ENCODE results near the gene USP12. TPM values are rescaled to one million over a fixed set of nuclear protein-coding genes. Genes with fewer than 3 reads are reported as not detected.

The USP12 gene
- total and polyA plus RNA-seq, 4 donors: 5.7 to 43.7 (median 11.9) TPM

GRCh38 chr13:27118428-27119054, 53.1 kb downstream of the USP12 start:
- Histone ChIP-seq H3K36me3 (ENCODE audit: control insufficient read depth in 4 of 4, insufficient read depth in 3 of 4, low read depth in 1 of 4, low read length in 3 of 4) (peaks cover 0 to under 1% (median 0%) of the 10 kb centered on the region in 4 donors), H3K9me3 (ENCODE audit: control insufficient read depth in 4 of 4, low read length in 3 of 4) (no peaks in the 10 kb centered on the region), H3K9ac (ENCODE audit: low read depth in 1 of 2, low read length in 2 of 2) (no peak overlapping the region), H3K27me3 (ENCODE audit: control insufficient read depth in 4 of 4, insufficient read depth in 4 of 4, low read length in 3 of 4) (no peaks in the 10 kb centered on the region), H3K4me1 (ENCODE audit: control insufficient read depth in 4 of 4, insufficient read depth in 4 of 4, low read length in 3 of 4) (no peaks in the 10 kb centered on the region), H3K4me3 (ENCODE audit: low read depth in 1 of 3, low read length in 3 of 3) (no peak overlapping the region), H3K27ac (ENCODE audit: low read depth in 1 of 2, low read length in 2 of 2) (no peak overlapping the region)
- TF ChIP-seq RAD21 (IDR thresholded peaks at IDR 0.05) (no peak), CTCF (IDR thresholded peaks at IDR 0.05; ENCODE audit: low read depth, low read length, missing input control) (no peak), YY1 (IDR thresholded peaks at IDR 0.05) (no peak), MAX (IDR thresholded peaks at IDR 0.05) (no peak), FOXA2 (IDR thresholded peaks at IDR 0.05) (no peak), NR2F2 (IDR thresholded peaks at IDR 0.05) (no peak)
- no peak for DNase-seq (ENCODE audit: low spot score)
- 95% methylated on average over 3 of the region's 3 CpGs for WGBS

- Histone ChIP-seq H3K4me3 (ENCODE audit: low read depth in 1 of 3, low read length in 3 of 3) (no peak overlapping the region), H3K4me1 (ENCODE audit: control insufficient read depth in 4 of 4, insufficient read depth in 4 of 4, low read length in 3 of 4) (no peaks in the 10 kb centered on the region), H3K9ac (ENCODE audit: low read depth in 1 of 2, low read length in 2 of 2) (no peak overlapping the region), H3K9me3 (ENCODE audit: control insufficient read depth in 4 of 4, low read length in 3 of 4) (no peaks in the 10 kb centered on the region), H3K36me3 (ENCODE audit: control insufficient read depth in 4 of 4, insufficient read depth in 3 of 4, low read depth in 1 of 4, low read length in 3 of 4) (peaks cover 0 to 4% (median 0%) of the 10 kb centered on the region in 4 donors), H3K27ac (ENCODE audit: low read depth in 1 of 2, low read length in 2 of 2) (no peak overlapping the region), H3K27me3 (ENCODE audit: control insufficient read depth in 4 of 4, insufficient read depth in 4 of 4, low read length in 3 of 4) (no peaks in the 10 kb centered on the region)
- no peak for TF ChIP-seq TAF1 (conservative IDR thresholded peaks at IDR 0.05)
- TF ChIP-seq RAD21 (IDR thresholded peaks at IDR 0.05): no peak
- no peak for TF ChIP-seq HNF4A (conservative IDR thresholded peaks at IDR 0.05)
- TF ChIP-seq FOXA1 (IDR thresholded peaks at IDR 0.05): no peak
- TF ChIP-seq HNF4G (IDR thresholded peaks at IDR 0.05): no peak
- no peak for TF ChIP-seq FOXA2 (IDR thresholded peaks at IDR 0.05)
- TF ChIP-seq EGR1 (IDR thresholded peaks at IDR 0.05; ENCODE audit: low read depth in 2 of 2): no peak
- no peak for TF ChIP-seq SP1 (IDR thresholded peaks at IDR 0.05)
- no peak for TF ChIP-seq NR2F2 (IDR thresholded peaks at IDR 0.05)
- no peak for TF ChIP-seq YY1 (IDR thresholded peaks at IDR 0.05)
- no peak for TF ChIP-seq ATF3 (IDR thresholded peaks at IDR 0.05)
- DNase-seq (ENCODE audit: low spot score): no peak
- 80% methylated on average over 5 of the region's 5 CpGs for whole genome bisulfite sequencing
Measured at GRCh38 chr13:27117952-27118351, 53.7 kb downstream of the USP12 start.

- no peak overlapping the region for H3K27ac ChIP-seq (ENCODE audit: low read depth in 1 of 2, low read length in 2 of 2)
- H3K27me3 ChIP-seq (ENCODE audit: control insufficient read depth in 4 of 4, insufficient read depth in 4 of 4, low read length in 3 of 4): no peaks in the 10 kb centered on the region
- H3K9me3 ChIP-seq (ENCODE audit: control insufficient read depth in 4 of 4, low read length in 3 of 4): no peaks in the 10 kb centered on the region
- no peak for DNase-seq (ENCODE audit: low spot score)
- no peak overlapping the region for H3K9ac ChIP-seq (ENCODE audit: low read depth in 1 of 2, low read length in 2 of 2)
- H3K4me3 ChIP-seq (ENCODE audit: low read depth in 1 of 3, low read length in 3 of 3): no peak overlapping the region
- TF ChIP-seq HNF4G (IDR thresholded peaks at IDR 0.05): no peak
- TF ChIP-seq RAD21 (IDR thresholded peaks at IDR 0.05): no peak
- no peak for TF ChIP-seq FOXA1 (IDR thresholded peaks at IDR 0.05)
- TF ChIP-seq NR2F2 (IDR thresholded peaks at IDR 0.05): no peak
- no peak for TF ChIP-seq GABPA (IDR thresholded peaks at IDR 0.05 in 1 of 2, conservative IDR thresholded peaks at IDR 0.05 in 1 of 2)
- no peak for TF ChIP-seq TAF1 (conservative IDR thresholded peaks at IDR 0.05)
- WGBS: 73% methylated on average over 1 of the region's 1 CpG
- no peaks in the 10 kb centered on the region for H3K4me1 ChIP-seq (ENCODE audit: control insufficient read depth in 4 of 4, insufficient read depth in 4 of 4, low read length in 3 of 4)
- H3K36me3 ChIP-seq (ENCODE audit: control insufficient read depth in 4 of 4, insufficient read depth in 3 of 4, low read depth in 1 of 4, low read length in 3 of 4): peaks cover 0 to 4% (median 0%) of the 10 kb centered on the region in 4 donors
Measured at GRCh38 chr13:27117158-27117557, 54.5 kb downstream of the USP12 start.

Measured in liver (tissue), 9 donors.